GM12865 (cell line): ENCODE data around the gene MARCHF5.
"Not testable (repeated sequence)": the region's sequence is repeated elsewhere in the genome, so short reads cannot be mapped to it uniquely, and the experiment has no call there.

Experiments
- DNase-seq: peaks from one replicate; pipeline ENCODE4 v3.0.0; 2010; ENCODE audit warnings: low read depth
- H3K4me3 ChIP-seq: 2 replicates; pipeline ENCODE4 v1.5.1; 2011; ENCODE audit warnings: mild to moderate bottlenecking, low read depth, low read length, control low read depth
- TF ChIP-seq, protein P1 (sequence below): IDR thresholded peaks from 2 replicates; pipeline ENCODE4 v1.5.1; 2011; ENCODE audit warnings: low read length, control low read depth, low read depth, inconsistent platforms; ENCODE audit not compliant: insufficient read depth; ENCODE audit errors: missing control alignments

Gene MARCHF5

DNA sequence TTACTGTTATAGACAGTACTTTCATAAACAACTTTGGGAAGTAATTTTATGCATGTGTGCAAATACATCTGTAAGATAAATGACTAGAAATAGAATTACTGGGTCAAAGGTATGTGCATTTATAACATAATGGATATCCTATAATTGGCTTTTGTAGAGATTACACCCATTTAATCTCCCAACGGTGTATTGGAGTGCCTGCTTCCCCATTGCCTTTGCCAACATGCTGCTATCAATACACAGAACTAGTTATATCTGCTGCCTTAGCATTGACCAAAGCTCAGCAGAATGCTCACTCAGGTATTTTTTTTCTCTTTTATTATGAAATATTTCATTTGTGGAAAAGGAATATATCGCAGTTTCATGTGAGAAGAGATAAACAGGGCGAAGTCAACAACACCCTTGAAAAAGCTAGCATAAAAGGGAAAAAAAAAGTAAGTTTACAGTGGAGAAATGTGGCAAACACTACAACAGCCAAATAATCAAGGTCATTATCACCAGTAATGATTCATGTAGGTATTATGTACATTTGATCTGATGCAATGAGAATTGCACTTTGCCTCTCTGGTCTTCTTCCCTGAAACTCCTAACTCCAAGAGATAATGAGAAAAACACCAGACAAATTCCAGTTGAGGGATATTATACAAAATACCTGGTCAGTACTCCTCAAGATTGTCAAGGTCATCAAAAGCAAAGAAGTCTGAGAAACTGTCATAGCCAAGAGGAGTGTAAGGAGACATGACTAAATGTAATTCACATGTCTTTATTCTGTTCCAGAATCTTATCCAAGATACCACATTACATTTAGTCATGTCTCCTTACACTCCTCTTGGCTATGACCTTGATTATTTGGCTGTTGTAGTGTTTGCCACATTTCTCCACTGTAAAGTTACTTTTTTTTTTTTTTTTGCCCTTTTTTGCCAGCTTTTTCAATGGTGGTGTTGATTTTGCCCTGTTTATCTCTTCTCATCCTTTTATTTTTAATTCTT, 36.8 kb downstream of the MARCHF5 start:
- TF ChIP-seq, protein P1, sequence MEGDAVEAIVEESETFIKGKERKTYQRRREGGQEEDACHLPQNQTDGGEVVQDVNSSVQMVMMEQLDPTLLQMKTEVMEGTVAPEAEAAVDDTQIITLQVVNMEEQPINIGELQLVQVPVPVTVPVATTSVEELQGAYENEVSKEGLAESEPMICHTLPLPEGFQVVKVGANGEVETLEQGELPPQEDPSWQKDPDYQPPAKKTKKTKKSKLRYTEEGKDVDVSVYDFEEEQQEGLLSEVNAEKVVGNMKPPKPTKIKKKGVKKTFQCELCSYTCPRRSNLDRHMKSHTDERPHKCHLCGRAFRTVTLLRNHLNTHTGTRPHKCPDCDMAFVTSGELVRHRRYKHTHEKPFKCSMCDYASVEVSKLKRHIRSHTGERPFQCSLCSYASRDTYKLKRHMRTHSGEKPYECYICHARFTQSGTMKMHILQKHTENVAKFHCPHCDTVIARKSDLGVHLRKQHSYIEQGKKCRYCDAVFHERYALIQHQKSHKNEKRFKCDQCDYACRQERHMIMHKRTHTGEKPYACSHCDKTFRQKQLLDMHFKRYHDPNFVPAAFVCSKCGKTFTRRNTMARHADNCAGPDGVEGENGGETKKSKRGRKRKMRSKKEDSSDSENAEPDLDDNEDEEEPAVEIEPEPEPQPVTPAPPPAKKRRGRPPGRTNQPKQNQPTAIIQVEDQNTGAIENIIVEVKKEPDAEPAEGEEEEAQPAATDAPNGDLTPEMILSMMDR, result no peak

DNA sequence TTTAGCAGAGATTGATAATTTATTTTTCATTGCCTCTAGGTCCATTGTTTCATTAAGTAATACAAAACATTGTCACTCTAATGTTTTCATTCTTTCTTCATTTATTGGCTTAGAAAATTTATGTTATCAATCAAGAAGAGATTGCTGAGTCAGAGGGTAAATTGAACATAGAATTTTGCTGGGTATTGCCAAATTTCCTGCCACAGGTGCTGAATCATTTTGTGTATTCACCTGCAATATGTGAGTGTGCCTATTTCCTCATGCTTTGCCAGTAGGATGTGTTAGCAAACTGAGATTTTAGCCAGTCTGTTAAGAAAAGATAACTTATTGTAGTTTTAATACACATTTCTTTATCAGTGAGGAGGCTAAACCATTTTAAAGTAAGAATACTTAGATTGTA, 38.0 kb downstream of the MARCHF5 start:
- no peak for DNase-seq
- TF ChIP-seq, protein P1, result no peak
- H3K4me3 ChIP-seq, result no peak overlapping the region

More for the DNA sequence above, 36.8 kb downstream of the MARCHF5 start:
- no peak overlapping the region for H3K4me3 ChIP-seq
- DNase-seq, result no peak

DNA sequence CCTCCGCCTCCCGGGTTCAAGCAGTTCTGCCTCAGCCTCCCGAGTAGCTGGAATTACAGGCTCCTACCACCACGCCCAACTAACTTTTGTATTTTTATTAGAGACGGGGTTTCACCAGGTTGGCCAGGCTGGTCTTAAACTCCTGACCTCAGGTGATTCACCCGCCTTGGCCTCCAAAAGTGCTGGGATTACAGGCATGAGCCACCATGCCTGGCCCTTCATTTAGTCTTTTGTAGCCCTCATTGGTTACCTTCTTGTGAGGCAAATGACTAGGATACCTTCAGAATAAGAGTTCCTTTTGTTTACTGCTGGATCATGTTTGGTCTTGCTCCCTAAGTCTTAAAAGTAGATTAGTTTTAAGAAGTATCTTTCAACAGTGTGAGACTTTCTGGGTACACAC, 39.0 kb downstream of the MARCHF5 start:
- not testable (repeated sequence) for DNase-seq, H3K4me3 ChIP-seq

DNA sequence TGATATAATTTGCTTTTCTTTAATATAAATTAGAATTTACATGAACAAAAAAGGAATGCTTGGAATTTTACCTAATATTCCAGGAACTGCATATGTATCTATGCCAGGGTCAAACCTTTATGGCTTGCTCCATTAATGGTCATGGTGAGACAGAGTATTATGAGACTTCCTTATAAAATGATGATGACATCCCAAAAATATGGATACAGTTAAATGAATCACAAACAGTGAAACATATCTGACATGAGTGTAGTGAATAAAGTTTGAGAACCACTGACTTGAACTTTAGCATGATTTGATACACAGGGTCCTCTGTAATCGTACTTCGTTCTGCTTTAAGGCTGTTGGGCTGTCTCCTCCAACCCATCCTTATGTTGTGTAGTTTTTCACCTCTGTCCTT, 51.8 kb downstream of the MARCHF5 start:
- DNase-seq, result no peak
- TF ChIP-seq, protein P1, result no peak

DNA sequence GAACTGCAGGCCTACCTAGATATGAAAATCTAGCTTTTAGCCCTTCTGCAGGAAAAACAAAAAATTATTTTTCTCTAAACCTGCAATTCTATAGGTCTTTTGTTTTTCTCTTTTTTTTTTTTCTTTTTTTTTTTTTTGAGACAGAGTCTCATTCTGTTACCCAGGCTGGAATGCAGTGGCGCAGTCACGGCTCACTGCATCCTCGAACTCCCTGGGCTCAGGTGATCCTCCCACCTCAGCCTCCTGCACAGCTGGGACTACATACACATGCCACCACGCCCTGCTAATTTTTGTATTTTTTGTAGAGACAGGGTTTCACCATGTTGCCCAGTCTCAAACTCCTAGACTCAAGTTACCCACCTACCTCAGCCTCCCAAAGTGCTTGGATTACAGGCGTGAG, 54.6 kb downstream of the MARCHF5 start:
- DNase-seq, H3K4me3 ChIP-seq: not testable (repeated sequence)

More for the DNA sequence above, 51.8 kb downstream of the MARCHF5 start:
- H3K4me3 ChIP-seq, result no peak overlapping the region

DNA sequence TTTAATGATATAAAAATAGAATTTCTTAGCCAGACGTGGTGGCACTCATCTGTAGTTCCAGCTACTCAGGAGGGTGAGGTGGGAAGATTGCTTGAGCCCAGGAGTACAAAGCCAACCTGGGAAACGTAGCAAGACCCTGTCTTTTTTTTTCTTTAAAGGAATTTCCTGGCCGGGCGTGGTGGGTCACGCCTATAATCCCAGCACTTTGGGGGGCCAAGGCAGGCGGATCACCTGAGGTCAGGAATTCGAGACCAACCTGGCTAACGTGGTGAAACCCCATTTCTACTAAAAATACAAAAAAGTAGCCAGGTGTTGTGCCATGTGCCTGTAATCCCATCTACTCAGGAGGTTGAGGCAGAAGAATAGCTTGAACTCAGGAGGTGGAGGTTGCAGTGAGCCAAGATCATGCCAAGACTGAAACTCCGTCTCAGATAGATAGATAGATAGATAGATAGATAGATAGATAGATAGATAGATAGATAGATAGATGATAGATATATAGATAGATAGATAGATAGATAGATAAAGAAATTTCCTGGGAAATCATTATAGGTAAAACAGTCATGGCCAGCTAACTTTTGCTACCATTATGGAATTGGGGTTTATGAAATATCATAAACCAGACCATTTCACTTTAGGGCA, 56.2 kb downstream of the MARCHF5 start:
- H3K4me3 ChIP-seq, DNase-seq: not testable (repeated sequence)

DNA sequence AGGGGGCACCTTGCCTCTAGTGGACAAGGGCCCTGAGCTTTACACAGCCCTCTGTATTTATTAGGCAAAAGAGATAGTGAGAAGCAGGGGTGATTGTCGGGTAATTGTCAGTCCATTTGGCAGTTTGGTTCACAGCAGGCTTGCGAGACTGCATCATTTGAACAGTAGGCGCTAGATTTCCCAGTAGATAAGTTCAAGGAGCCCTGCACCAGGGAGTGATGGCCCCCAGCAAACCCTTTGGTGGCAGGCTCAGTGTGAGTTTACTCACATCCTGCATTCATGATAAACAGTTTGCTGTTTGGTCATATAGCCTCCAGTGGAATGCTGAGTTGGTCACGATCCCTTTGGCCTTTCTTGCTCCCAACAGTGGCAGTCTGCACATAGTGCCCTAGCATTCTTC, 59.4 kb downstream of the MARCHF5 start:
- H3K4me3 ChIP-seq, result no peak overlapping the region
- no peak for DNase-seq
- TF ChIP-seq, protein P1, result no peak

DNA sequence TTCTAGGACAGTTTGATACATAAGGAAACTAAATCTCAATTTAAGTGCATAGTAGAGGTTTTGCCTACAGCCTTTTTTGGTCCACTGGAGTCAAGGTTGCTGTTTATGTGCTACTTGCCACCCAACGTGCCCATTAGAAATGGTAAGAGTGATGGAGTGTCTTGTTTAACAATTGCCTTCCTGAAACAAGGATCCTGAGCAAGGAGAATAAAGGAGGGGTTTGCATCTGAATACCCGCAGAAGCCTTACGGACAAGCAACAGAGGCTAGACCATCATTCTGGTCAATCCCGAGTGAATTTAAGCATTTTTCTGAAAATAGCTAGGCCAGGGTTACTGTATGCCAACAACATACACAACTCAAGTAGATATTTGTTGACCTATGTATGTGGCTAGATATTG, 63.6 kb downstream of the MARCHF5 start:
- TF ChIP-seq, protein P1, result no peak
- H3K4me3 ChIP-seq, result no peak overlapping the region
- DNase-seq, result no peak
